BLaER1 (cell line): ENCODE measurements around the gene SPATA31E1.

ENCODE experiments used
- H3K27ac ChIP-seq: shearing (Covaris generic); formaldehyde crosslinking; 2 replicates; pipeline ENCODE4 v1.8.1; 2022
- H3K27me3 ChIP-seq: shearing (Covaris generic); formaldehyde crosslinking; 2 replicates; pipeline ENCODE4 v1.8.1; 2022
- H3K36me3 ChIP-seq: shearing (Covaris generic); formaldehyde crosslinking; 2 replicates; pipeline ENCODE4 v1.8.1; 2022
- H3K4me1 ChIP-seq: shearing (Covaris generic); formaldehyde crosslinking; 2 replicates; pipeline ENCODE4 v1.8.1; 2022
- H3K4me2 ChIP-seq: shearing (Covaris generic); formaldehyde crosslinking; 2 replicates; pipeline ENCODE4 v1.8.1; 2022
- H3K4me3 ChIP-seq: shearing (Covaris generic); formaldehyde crosslinking; 2 replicates; pipeline ENCODE4 v1.8.1; 2022
- H3K9ac ChIP-seq: shearing (Covaris generic); formaldehyde crosslinking; 2 replicates; pipeline ENCODE4 v1.8.1; 2022
- H3K9me3 ChIP-seq: shearing (Covaris generic); formaldehyde crosslinking; 2 replicates; pipeline ENCODE4 v1.8.1; 2022
- H4K20me1 ChIP-seq: shearing (Covaris generic); formaldehyde crosslinking; 2 replicates; pipeline ENCODE4 v1.8.1; 2022
- Cebpa-rat ChIP-seq: shearing (Covaris generic); IDR thresholded peaks from 2 replicates; pipeline ENCODE4 v1.8.1; 2022

SPATA31E1 gene

GRCh38 chr9:87885484-87886189 is 3.0 kb downstream of the SPATA31E1 start:
- H3K27ac ChIP-seq = no peak overlapping the region
- no peak overlapping the region for H3K4me2 ChIP-seq
- H4K20me1 ChIP-seq = no peaks in the 10 kb centered on the region
- H3K9me3 ChIP-seq = no peaks in the 10 kb centered on the region
- peaks cover 16% of the 10 kb centered on the region for H3K4me1 ChIP-seq
- TF ChIP-seq Cebpa-rat = no peak
- no peak overlapping the region for H3K9ac ChIP-seq
- no peak overlapping the region for H3K4me3 ChIP-seq
- no peaks in the 10 kb centered on the region for H3K36me3 ChIP-seq
- H3K27me3 ChIP-seq = no peaks in the 10 kb centered on the region

DNA sequence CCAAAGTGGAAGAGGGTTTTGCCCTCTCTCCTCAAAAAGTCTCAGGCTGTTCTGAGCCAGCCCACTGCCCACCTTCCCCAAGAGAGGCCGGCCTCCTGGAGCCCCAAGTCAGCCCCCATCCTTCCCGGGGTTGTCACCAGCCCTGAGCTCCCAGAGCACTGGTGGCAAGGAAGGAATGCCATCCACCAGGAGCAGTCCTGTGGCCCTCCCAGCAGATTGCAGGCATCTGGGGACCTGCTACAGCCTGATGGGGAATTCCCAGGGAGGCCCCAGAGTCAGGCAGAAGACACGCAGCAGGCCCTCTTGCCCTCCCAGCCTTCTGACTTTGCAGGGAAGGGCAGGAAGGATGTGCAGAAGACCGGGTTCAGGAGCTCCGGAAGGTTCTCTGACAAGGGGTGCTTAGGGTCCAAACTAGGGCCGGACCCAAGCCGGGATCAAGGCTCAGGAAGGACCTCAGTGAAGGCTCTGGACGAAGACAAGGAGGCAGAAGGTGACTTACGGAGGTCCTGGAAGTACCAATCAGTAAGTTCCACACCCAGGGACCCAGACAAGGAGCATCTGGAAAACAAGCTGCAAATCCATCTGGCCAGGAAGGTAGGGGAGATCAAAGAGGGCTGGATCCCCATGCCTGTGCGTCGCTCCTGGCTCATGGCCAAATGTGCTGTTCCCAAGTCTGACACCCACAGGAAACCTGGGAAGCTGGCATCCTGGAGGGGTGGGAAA is 3.7 kb downstream of the SPATA31E1 start:
- no peaks in the 10 kb centered on the region for H3K9me3 ChIP-seq
- no peak overlapping the region for H3K27ac ChIP-seq
- H3K4me1 ChIP-seq = peaks cover 16% of the 10 kb centered on the region

DNA sequence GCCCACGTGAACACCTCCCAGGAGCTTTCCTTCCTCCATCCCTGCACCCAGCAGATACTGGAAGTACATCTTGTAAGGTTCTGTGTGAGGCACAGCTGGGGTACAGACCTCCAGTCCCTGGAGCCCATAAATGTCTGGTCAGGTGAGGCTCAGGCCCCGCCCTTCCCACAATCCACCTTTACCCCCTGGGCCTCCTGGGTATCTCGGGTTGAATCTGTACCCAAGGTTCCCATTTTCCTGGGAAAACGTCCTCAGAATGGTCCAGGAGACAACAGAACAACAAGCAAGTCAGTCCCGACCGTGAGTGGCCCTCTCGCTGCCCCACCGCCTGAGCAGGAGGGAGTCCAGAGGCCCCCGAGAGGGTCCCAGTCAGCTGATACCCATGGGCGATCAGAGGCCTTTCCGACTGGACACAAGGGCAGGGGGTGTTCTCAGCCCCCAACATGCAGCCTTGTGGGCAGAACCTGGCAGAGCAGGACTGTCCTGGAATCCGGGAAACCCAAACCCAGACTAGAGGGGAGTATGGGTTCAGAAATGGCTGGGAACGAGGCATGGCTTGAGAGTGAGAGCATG is 4.3 kb downstream of the SPATA31E1 start:
- TF ChIP-seq Cebpa-rat = no peak
- peaks cover 16% of the 10 kb centered on the region for H3K4me1 ChIP-seq
- no peak overlapping the region for H3K4me3 ChIP-seq
- H3K9me3 ChIP-seq = no peaks in the 10 kb centered on the region
- no peak overlapping the region for H3K4me2 ChIP-seq
- H3K27me3 ChIP-seq = no peaks in the 10 kb centered on the region
- H3K9ac ChIP-seq = no peak overlapping the region
- H3K36me3 ChIP-seq = no peaks in the 10 kb centered on the region
- H3K27ac ChIP-seq = no peak overlapping the region
- H4K20me1 ChIP-seq = no peaks in the 10 kb centered on the region

More for the DNA sequence above, 3.7 kb downstream of the SPATA31E1 start:
- Histone ChIP-seq H3K36me3 (no peaks in the 10 kb centered on the region), H3K4me3 (no peak overlapping the region), H3K27me3 (no peaks in the 10 kb centered on the region), H3K9ac (no peak overlapping the region), H3K4me2 (no peak overlapping the region), H4K20me1 (no peaks in the 10 kb centered on the region)
- no peak for TF ChIP-seq Cebpa-rat

DNA sequence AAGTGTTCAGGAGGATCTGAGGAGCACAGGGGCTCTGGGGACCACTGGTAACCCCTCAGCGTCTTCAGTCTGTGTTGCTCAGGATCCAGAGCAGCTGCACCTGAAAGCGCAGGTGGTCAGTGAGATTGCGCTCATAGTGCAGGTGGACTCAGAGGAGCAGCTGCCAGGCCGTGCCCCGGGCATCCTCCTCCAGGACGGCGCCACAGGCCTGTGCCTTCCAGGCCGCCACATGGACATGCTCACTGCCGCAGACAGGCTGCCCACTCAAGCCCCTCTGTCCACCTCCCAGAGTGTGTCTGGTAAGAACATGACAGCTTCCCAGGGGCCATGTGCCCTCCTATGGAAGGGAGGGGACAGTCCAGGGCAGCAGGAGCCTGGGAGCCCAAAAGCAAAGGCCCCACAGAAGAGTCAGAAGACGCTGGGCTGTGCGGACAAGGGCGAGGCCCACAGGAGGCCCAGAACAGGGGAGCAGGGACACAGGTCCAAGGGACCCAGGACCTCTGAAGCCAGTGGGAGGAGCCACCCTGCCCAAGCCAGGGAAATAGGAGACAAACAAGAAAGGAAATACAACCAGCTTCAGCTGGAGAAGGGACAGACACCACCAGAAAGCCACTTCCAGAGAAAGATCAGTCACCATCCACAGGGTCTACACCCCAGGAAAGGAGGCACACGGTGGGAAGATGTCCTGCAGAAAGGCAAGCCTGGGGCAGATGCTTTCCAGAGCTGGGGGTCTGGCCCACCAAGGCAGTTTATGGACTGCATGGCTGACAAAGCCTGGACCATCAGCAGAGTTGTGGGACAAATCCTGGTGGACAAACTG is 5.2 kb downstream of the SPATA31E1 start:
- no peak for TF ChIP-seq Cebpa-rat
- H3K4me1 ChIP-seq = peaks cover 10% of the 10 kb centered on the region

GRCh38 chr9:87888501-87888900 is 5.8 kb downstream of the SPATA31E1 start:
- H3K4me2 ChIP-seq = no peak overlapping the region
- no peaks in the 10 kb centered on the region for H3K9me3 ChIP-seq
- no peak overlapping the region for H3K27ac ChIP-seq
- H3K27me3 ChIP-seq = no peaks in the 10 kb centered on the region
- no peak overlapping the region for H3K4me3 ChIP-seq
- no peak overlapping the region for H3K9ac ChIP-seq
- TF ChIP-seq Cebpa-rat = no peak
- no peaks in the 10 kb centered on the region for H4K20me1 ChIP-seq
- no peaks in the 10 kb centered on the region for H3K36me3 ChIP-seq
- peaks cover 4% of the 10 kb centered on the region for H3K4me1 ChIP-seq

More for the DNA sequence above, 5.2 kb downstream of the SPATA31E1 start:
- no peaks in the 10 kb centered on the region for H3K36me3 ChIP-seq
- H3K9me3 ChIP-seq = no peaks in the 10 kb centered on the region
- H3K27me3 ChIP-seq = no peaks in the 10 kb centered on the region
- no peak overlapping the region for H3K4me3 ChIP-seq
- no peak overlapping the region for H3K4me2 ChIP-seq
- H3K27ac ChIP-seq = no peak overlapping the region
- H4K20me1 ChIP-seq = no peaks in the 10 kb centered on the region
- H3K9ac ChIP-seq = no peak overlapping the region

DNA sequence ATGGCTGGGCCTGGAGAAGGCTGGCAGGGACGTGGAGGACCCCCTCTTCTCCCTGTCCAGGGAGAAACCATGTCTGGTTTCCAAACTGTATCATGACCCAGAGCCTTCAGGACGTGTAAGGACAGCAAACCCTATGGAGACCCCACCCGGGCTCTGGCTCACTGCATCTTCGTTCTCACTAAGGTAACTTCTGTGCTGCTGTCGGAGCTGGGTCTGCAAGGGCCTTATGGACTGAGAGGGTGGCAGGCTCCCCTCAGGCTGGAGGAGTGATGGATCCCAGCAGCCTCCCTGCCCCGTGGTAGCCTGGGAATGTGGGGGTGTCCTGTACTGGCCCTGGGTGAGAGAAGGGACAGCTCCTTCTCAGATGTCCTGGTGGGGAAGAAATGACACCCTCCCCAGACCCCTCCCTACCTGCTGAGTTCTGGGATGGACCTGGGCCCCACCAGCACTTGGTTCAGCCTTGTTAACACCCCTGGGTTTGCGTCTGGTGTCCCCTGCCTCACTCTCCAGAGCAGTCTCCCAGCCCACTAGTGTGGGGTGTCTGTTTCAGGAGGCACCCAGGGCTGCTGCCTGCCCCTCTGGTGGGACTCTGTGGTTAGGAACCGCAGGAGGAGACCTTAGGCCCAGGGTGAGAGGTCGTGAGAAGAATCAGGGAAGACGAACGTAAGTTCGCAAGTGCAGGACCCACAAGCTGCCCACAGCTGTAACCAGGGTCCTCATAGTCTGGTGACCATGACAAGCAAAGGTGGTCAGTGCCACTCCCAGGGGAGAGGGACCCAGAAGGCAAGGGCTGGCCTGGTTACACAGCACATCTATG is 6.6 kb downstream of the SPATA31E1 start:
- H3K9me3 ChIP-seq = no peaks in the 10 kb centered on the region
- no peak overlapping the region for H3K27ac ChIP-seq
- no peak overlapping the region for H3K4me2 ChIP-seq
- H3K4me3 ChIP-seq = no peak overlapping the region
- H3K27me3 ChIP-seq = no peaks in the 10 kb centered on the region
- no peak overlapping the region for H3K9ac ChIP-seq
- TF ChIP-seq Cebpa-rat = no peak
- no peaks in the 10 kb centered on the region for H3K4me1 ChIP-seq
- H3K36me3 ChIP-seq = no peaks in the 10 kb centered on the region
- no peaks in the 10 kb centered on the region for H4K20me1 ChIP-seq

DNA sequence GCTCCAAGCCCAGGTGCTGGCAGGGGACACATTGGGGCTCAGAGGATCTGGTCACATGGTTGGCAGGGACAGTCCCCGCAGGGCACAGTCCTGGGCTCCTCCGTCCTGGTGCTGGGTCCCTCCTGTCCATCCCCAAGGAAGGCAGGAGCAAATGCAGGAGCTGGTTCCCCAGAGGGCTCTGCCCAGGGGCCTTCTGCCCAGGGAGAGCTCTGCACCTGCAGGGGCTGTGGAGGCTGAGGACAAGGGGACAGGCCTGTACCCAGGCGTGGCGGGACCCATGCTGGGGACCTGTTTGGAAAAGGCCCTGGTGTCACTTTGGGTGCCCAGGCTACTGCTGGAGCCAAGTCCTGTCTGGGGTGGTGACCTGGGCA is 7.2 kb downstream of the SPATA31E1 start:
- H3K36me3 ChIP-seq = no peaks in the 10 kb centered on the region
- H3K9me3 ChIP-seq = no peaks in the 10 kb centered on the region
- no peaks in the 10 kb centered on the region for H4K20me1 ChIP-seq
- H3K9ac ChIP-seq = no peak overlapping the region
- H3K4me1 ChIP-seq = no peaks in the 10 kb centered on the region
- H3K4me2 ChIP-seq = no peak overlapping the region
- H3K27me3 ChIP-seq = no peaks in the 10 kb centered on the region
- no peak for TF ChIP-seq Cebpa-rat
- H3K27ac ChIP-seq = no peak overlapping the region
- no peak overlapping the region for H3K4me3 ChIP-seq

- Histone ChIP-seq H3K27me3 (no peaks in the 10 kb centered on the region), H3K4me2 (no peak overlapping the region), H3K4me1 (no peaks in the 10 kb centered on the region), H3K9me3 (no peaks in the 10 kb centered on the region), H3K4me3 (no peak overlapping the region), H3K27ac (no peak overlapping the region), H3K9ac (no peak overlapping the region), H4K20me1 (no peaks in the 10 kb centered on the region), H3K36me3 (no peaks in the 10 kb centered on the region)
- TF ChIP-seq Cebpa-rat = no peak
These were observed 8.2 kb downstream of the SPATA31E1 start for GRCh38 chr9:87890837-87891236.

- no peak overlapping the region for H3K4me3 ChIP-seq
- H3K9me3 ChIP-seq = no peaks in the 10 kb centered on the region
- TF ChIP-seq Cebpa-rat = peak; percentile 54; the same call in 1 of the 2 replicates
- H3K9ac ChIP-seq = no peak overlapping the region
- H3K36me3 ChIP-seq = no peaks in the 10 kb centered on the region
- no peaks in the 10 kb centered on the region for H4K20me1 ChIP-seq
- no peak overlapping the region for H3K4me2 ChIP-seq
- no peak overlapping the region for H3K27ac ChIP-seq
- H3K27me3 ChIP-seq = no peaks in the 10 kb centered on the region
- no peaks in the 10 kb centered on the region for H3K4me1 ChIP-seq
These were observed 9.1 kb downstream of the SPATA31E1 start for GRCh38 chr9:87891754-87892153.
